GM11168 (cell line): ENCODE results near the gene BTBD9.

ENCODE experiments used
- in situ Hi-C: fragments of 300-500 bp; cut with MboI; formaldehyde crosslinking; loops from one replicate; pipeline ENCODE4 v1.12.0; 2022; ENCODE audit warnings: low sequenced_read_pairs; ENCODE audit not compliant: unreplicated experiment

The BTBD9 gene

GRCh38 chr6:38567436-38567835 lies 72.3 kb downstream of the BTBD9 start:
- in situ Hi-C loops, result no loop called here

- in situ Hi-C loops, result no loop called here
These were observed 73.3 kb downstream of the BTBD9 start for GRCh38 chr6:38566295-38567030.

GRCh38 chr6:38564301-38564700 lies 75.4 kb downstream of the BTBD9 start:
- in situ Hi-C loops, result no loop called here

GRCh38 chr6:38555606-38556005 lies 84.1 kb downstream of the BTBD9 start:
- in situ Hi-C loops, result no loop called here

GRCh38 chr6:38554700-38555413 lies 84.9 kb downstream of the BTBD9 start:
- in situ Hi-C loops, result no loop called here

- in situ Hi-C loops, result no loop called here
These were observed 85.7 kb downstream of the BTBD9 start for GRCh38 chr6:38554014-38554413.

- in situ Hi-C loops, result no loop called here
These were observed 87.6 kb downstream of the BTBD9 start for GRCh38 chr6:38552121-38552520.

- in situ Hi-C loops, result no loop called here
These were observed 89.9 kb downstream of the BTBD9 start for GRCh38 chr6:38549795-38550194.

- in situ Hi-C loops, result no loop called here
These were observed 90.5 kb downstream of the BTBD9 start for GRCh38 chr6:38549180-38549579.

GRCh38 chr6:38543022-38543421 lies 96.7 kb downstream of the BTBD9 start:
- in situ Hi-C loops, result no loop called here

GRCh38 chr6:38542031-38542430 lies 97.7 kb downstream of the BTBD9 start:
- in situ Hi-C loops, result no loop called here

- in situ Hi-C loops, result no loop called here
These were observed 106.7 kb downstream of the BTBD9 start for GRCh38 chr6:38533064-38533463.

- in situ Hi-C loops, result no loop called here
These were observed 108.6 kb downstream of the BTBD9 start for GRCh38 chr6:38531134-38531533.

GRCh38 chr6:38528196-38528965 lies 111.3 kb downstream of the BTBD9 start:
- in situ Hi-C loops, result no loop called here

- in situ Hi-C loops, result no loop called here
These were observed 112.4 kb downstream of the BTBD9 start for GRCh38 chr6:38527371-38527770.

- in situ Hi-C loops, result no loop called here
These were observed 113.8 kb downstream of the BTBD9 start for GRCh38 chr6:38525888-38526287.

GRCh38 chr6:38524436-38525145 lies 115.1 kb downstream of the BTBD9 start:
- in situ Hi-C loops, result no loop called here

GRCh38 chr6:38522322-38522721 lies 117.4 kb downstream of the BTBD9 start:
- in situ Hi-C loops, result no loop called here

- in situ Hi-C loops, result no loop called here
These were observed 121.0 kb downstream of the BTBD9 start for GRCh38 chr6:38518511-38519304.

GRCh38 chr6:38517005-38517404 lies 122.7 kb downstream of the BTBD9 start:
- in situ Hi-C loops, result no loop called here
